K562 (cell line): Measurements from ENCODE around the gene PAQR7. TPM values are rescaled to one million over a fixed set of nuclear protein-coding genes. Genes with fewer than 3 reads are reported as not detected.
A peak's percentile ranks its signal among the peaks of the same experiment; 100 is the strongest.

ENCODE experiments used
- ATAC-seq: fragments of 200-7000 bp; cut with Tn5 transposase; 3 replicates; pipeline ENCODE4 v1.9.1; 2020; ENCODE audit warnings: moderate library complexity
- BruUV-seq: library from RNA; stranded (reverse); fragments of 400-500 nt; replicated peaks from 2 replicates; lab custom pipeline; 2021; lab: Mats Ljungman, UMichigan
- CTCF ChIA-PET: fragments of 300-600 bp; formaldehyde crosslinking; extraction: SDS; loops from one replicate; lab custom pipeline; 2021; ENCODE audit warnings: low intra/inter-chr PET ratio; lab: Yijun Ruan, JAX
- POLR2A ChIA-PET: fragments of 300-600, 350-650 bp; sonication (Branson Sonifier 250); formaldehyde crosslinking; extraction: SDS; loops from one replicate; lab custom pipeline; 2021; ENCODE audit warnings: antibody characterized with exemption, inconsistent platforms; lab: Yijun Ruan, JAX
- DNase-seq, 4 experiments: peaks; one replicate each; pipeline versions ENCODE4 v3.0.0 to v3.0.0-alpha.2; 2011 to 2018; ENCODE audit warnings: low spot score in 3 of 4, mixed read lengths in 3 of 4; ENCODE audit errors: extremely low read depth in 1 of 4
- FAIRE-seq: peaks from 2 replicates; lab custom pipeline; 2011; peaks lifted over from hg19 to GRCh38; lab: Jason Lieb, UNC
- H2AFZ ChIP-seq: 2 replicates; pipeline ENCODE4 v1.6.0; 2011; ENCODE audit warnings: low read depth, low read length, control low read depth, inconsistent platforms
- H3K27ac ChIP-seq: fragments of 200-600 bp; 3 replicates; pipeline ENCODE4 v1.8.0; 2011; ENCODE audit warnings: low read depth, mild to moderate bottlenecking, control low read depth, inconsistent platforms, low read length, moderate library complexity, mixed read lengths; ENCODE audit errors: extremely low read depth
- H3K27me3 ChIP-seq, 2 experiments: fragments of 300-600 bp in 1 of 2; 2 replicates in 1 of 2; 3 replicates in 1 of 2; pipeline versions ENCODE4 v1.6.0 to v1.8.0; 2011; ENCODE audit warnings: inconsistent platforms in 2 of 2, low read length in 2 of 2, mild to moderate bottlenecking in 1 of 2, mixed read lengths in 1 of 2, moderate library complexity in 1 of 2; ENCODE audit not compliant: control insufficient read depth in 2 of 2, insufficient read depth in 2 of 2
- H3K36me3 ChIP-seq: fragments of 300-600 bp; 3 replicates; pipeline ENCODE4 v1.8.0; 2011; ENCODE audit warnings: mild to moderate bottlenecking, low read length, inconsistent platforms; ENCODE audit not compliant: control insufficient read depth, insufficient read depth
- H3K4me1 ChIP-seq, 2 experiments: fragments of 200-600 bp in 1 of 2; replicated peaks in 1 of 2; 2 replicates in 1 of 2; 3 replicates in 1 of 2; pipeline versions ENCODE4 v1.5.1 to v1.8.0; 2011; ENCODE audit warnings: inconsistent platforms in 2 of 2, low read length in 2 of 2, mild to moderate bottlenecking in 1 of 2, mixed read lengths in 1 of 2, moderate library complexity in 1 of 2; ENCODE audit not compliant: control insufficient read depth in 2 of 2, insufficient read depth in 2 of 2
- H3K4me2 ChIP-seq: 2 replicates; pipeline ENCODE4 v1.6.1; 2011; ENCODE audit warnings: low read length, control low read depth, inconsistent platforms, mixed read lengths; ENCODE audit not compliant: insufficient read depth
- H3K4me3 ChIP-seq: fragments of 200-600 bp; sonication (generic), shearing (Covaris generic); 2 replicates; pipeline ENCODE4 v1.5.1; 2016; ENCODE audit warnings: control low read depth, inconsistent platforms
- H3K79me2 ChIP-seq: fragments of 200-600 bp; 3 replicates; pipeline ENCODE4 v1.8.0; 2011; ENCODE audit warnings: low read length, inconsistent platforms; ENCODE audit not compliant: control insufficient read depth, insufficient read depth
- H3K9ac ChIP-seq, 2 experiments: 2 replicates each; pipeline versions ENCODE4 v1.6.0 to v1.6.1; 2011; ENCODE audit warnings: low read depth in 2 of 2, low read length in 2 of 2, control low read depth in 1 of 2, inconsistent platforms in 1 of 2, mild to moderate bottlenecking in 1 of 2, mixed read lengths in 1 of 2; ENCODE audit not compliant: insufficient read depth in 1 of 2
- H3K9me1 ChIP-seq: one replicate; pipeline ENCODE4 v1.6.0; 2011; ENCODE audit warnings: inconsistent platforms, mild to moderate bottlenecking, low read length, moderate library complexity; ENCODE audit not compliant: control insufficient read depth, insufficient read depth
- H3K9me3 ChIP-seq: replicated peaks from 2 replicates; pipeline ENCODE4 v1.5.1; 2011; ENCODE audit warnings: low read depth, low read length, inconsistent platforms; ENCODE audit not compliant: control insufficient read depth, insufficient read depth
- H4K20me1 ChIP-seq: replicated peaks from 2 replicates; pipeline ENCODE4 v1.6.1; 2011; ENCODE audit warnings: low read length, inconsistent platforms, mixed read lengths; ENCODE audit not compliant: control insufficient read depth, insufficient read depth
- POLR2G ChIP-seq: fragments of 200-400 bp; formaldehyde crosslinking; IDR thresholded peaks from 2 replicates; pipeline ENCODE4 v1.6.1; 2017; ENCODE audit warnings: low read depth, mild to moderate bottlenecking, antibody characterized with exemption, low read length, moderate library complexity
- WGBS: fragments of 100-300 bp; shearing (Covaris generic); methylation state at CpG from one replicate; pipeline ENCODE4 v1.1.6; 2016; ENCODE audit warnings: low coverage, mixed read lengths; ENCODE audit not compliant: insufficient coverage; ENCODE audit errors: missing lambda C conversion rate; 5-methylcytosine and 5-hydroxymethylcytosine counted together
- in situ Hi-C: fragments of 300-500 bp; cut with MboI; formaldehyde crosslinking; loops from 4 replicates; pipeline ENCODE4 v1.15.0; 2018; ENCODE audit warnings: inconsistent platforms, mixed read lengths
- intact Hi-C: fragments of 100-400 bp; cut with micrococcal nuclease; formaldehyde crosslinking; loops from 2 replicates; pipeline ENCODE4 v1.14.2; 2022
- polyA plus RNA-seq, 8 experiments: library from polyadenylated mRNA; depleted of rRNA in 4 of 8; stranded (reverse) in 5 of 8; unstranded in 3 of 8; fragments of >200 nt; fragmentation: Nextera tagmentation in 2 of 8; fragmentation: Illumina TruSeq in 1 of 8; extraction: Ambion mirVana in 2 of 8; extraction: Trizol in 1 of 8; gene quantifications; 2 replicates each; pipeline versions ENCODE4 v1.2.1 to v1.2.3, GENCODE V29; 2011 to 2014; ENCODE audit warnings: inconsistent platforms in 1 of 8, missing spikeins in 1 of 8
- total RNA-seq, 7 experiments: library from RNA; depleted of rRNA in 6 of 7; stranded (reverse); fragments of >200 nt in 6 of 7; fragmentation: Illumina TruSeq in 2 of 7; extraction: Trizol in 2 of 7; gene quantifications; 2 replicates each; pipeline versions ENCODE4 v1.2.1 to v1.2.3, GENCODE V29; 2011 to 2021; ENCODE audit warnings: low replicate concordance in 1 of 7
- TF ChIP-seq, protein P1 (sequence below): sonication (generic); formaldehyde crosslinking; IDR thresholded peaks from 2 replicates; pipeline ENCODE4 v1.8.0; 2022; ENCODE audit warnings: mild to moderate bottlenecking, missing genetic modification reagents, borderline replicate concordance

The PAQR7 gene
- total and polyA plus RNA-seq, 9 of the 15 experiments (the other 6 are each of a cell fraction or from before 2014, with no cell fraction given) = 1.1 to 5.2 (median 2.6) TPM

DNA sequence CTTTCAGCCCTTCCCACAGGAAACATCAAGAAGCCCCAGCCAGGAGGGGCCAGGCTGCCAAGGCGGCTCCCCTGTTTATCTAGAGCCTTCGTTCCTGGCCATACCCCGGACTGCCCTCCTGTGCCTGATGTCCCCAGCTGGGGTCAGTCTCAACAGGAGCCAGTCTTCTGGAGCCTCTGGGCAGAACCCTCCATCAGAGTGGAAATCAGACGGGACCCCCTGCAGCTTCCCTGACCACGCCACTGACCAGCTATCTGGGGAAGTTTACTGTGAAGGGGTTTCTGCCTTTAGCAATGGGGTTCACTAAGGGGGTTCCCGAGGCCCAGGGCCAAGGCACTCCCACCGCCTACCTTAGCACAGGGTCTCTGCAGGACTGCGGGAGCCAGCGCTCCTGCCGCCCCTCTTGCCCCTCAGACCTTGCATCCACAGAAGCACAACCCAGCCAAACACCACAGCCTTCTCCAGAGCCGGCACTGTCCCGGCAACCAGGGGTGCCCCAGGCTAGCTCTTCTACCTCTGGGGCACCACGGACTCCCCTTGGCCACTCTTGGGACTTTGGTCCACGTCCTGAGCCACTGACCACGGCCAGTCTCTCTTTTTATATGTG is 59.3 kb downstream of the PAQR7 start:
- Histone ChIP-seq H3K79me2 (peaks cover 30% of the 10 kb centered on the region), H3K36me3 (peaks cover 4% of the 10 kb centered on the region; the same call in 1 of the 3 replicates), H3K9ac (peak overlapping the region in 1 of 2 experiments; percentile 23; a peak in 2 of 4 replicates), H3K9me3 (no peaks in the 10 kb centered on the region), H4K20me1 (peaks cover 5% of the 10 kb centered on the region), H3K4me2 (no peak overlapping the region), H3K27ac (no peak overlapping the region), H3K9me1 (no peaks in the 10 kb centered on the region), H2AFZ (no peak overlapping the region), H3K4me3 (no peak overlapping the region), H3K4me1 (peaks cover 22 to 58% of the 10 kb centered on the region in 2 experiments), H3K27me3 (no peaks in the 10 kb centered on the region)
- TF ChIP-seq POLR2G = 0 out of 2 replicates have a peak, but pooled peaks have one; percentile 27
- TF ChIP-seq, protein P1, sequence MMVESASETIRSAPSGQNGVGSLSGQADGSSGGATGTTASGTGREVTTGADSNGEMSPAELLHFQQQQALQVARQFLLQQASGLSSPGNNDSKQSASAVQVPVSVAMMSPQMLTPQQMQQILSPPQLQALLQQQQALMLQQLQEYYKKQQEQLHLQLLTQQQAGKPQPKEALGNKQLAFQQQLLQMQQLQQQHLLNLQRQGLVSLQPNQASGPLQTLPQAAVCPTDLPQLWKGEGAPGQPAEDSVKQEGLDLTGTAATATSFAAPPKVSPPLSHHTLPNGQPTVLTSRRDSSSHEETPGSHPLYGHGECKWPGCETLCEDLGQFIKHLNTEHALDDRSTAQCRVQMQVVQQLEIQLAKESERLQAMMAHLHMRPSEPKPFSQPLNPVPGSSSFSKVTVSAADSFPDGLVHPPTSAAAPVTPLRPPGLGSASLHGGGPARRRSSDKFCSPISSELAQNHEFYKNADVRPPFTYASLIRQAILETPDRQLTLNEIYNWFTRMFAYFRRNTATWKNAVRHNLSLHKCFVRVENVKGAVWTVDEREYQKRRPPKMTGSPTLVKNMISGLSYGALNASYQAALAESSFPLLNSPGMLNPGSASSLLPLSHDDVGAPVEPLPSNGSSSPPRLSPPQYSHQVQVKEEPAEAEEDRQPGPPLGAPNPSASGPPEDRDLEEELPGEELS (CRISPR knock-in tag) = no peak
- ATAC-seq = no peak
- WGBS = 65% methylated on average over 15 of the region's 15 CpGs
- POLR2A ChIA-PET = interaction anchor here (0.8 kb wide), 2 partner anchors 183 to 193 kb away, joined by 3 read pairs; no protein-coding TSS in a partner anchor
- in situ Hi-C loops = loop anchor here (10.0 kb wide), 1 partner anchor 411 kb away; no protein-coding TSS in a partner anchor
- no TSS peak for BruUV-seq
- FAIRE-seq = no peak
- intact Hi-C loops = no loop called here
- CTCF ChIA-PET = no interaction called here
- no peak for DNase-seq
